ENCODE measurements around the gene HDGF. TPM values are rescaled to one million over a fixed set of nuclear protein-coding genes. Genes with fewer than 3 reads are reported as not detected.

HDGF gene
- total RNA-seq, 1 donor from 2014 or later: 359 TPM

GRCh38 chr1:156747742-156748669 is 3.5 kb downstream of the HDGF start:
- DNase-seq (ENCODE audit: low spot score): no peak
- Mint-ChIP-seq H3K27me3 (ENCODE audit: low read depth) (no peaks in the 10 kb centered on the region), H3K4me1 (ENCODE audit: low read depth) (peaks cover 41% of the 10 kb centered on the region), H3K27ac (peak overlapping the region; percentile 92), H3K4me3 (ENCODE audit: low read depth) (peak overlapping the region; percentile 94), H3K36me3 (ENCODE audit: low read depth) (peaks cover 66% of the 10 kb centered on the region), H3K9me3 (no peaks in the 10 kb centered on the region)
- intact Hi-C loops (cut with micrococcal nuclease): no loop called here

GRCh38 chr1:156746728-156747631 is 4.5 kb downstream of the HDGF start:
- peaks cover 76% of the 10 kb centered on the region for H3K36me3 Mint-ChIP-seq (ENCODE audit: low read depth)
- H3K27ac Mint-ChIP-seq: peak overlapping the region; percentile 92
- H3K27me3 Mint-ChIP-seq (ENCODE audit: low read depth): no peaks in the 10 kb centered on the region
- no peak for DNase-seq (ENCODE audit: low spot score)
- H3K4me3 Mint-ChIP-seq (ENCODE audit: low read depth): peak overlapping the region; percentile 94
- intact Hi-C loops (cut with micrococcal nuclease): no loop called here
- peaks cover 41% of the 10 kb centered on the region for H3K4me1 Mint-ChIP-seq (ENCODE audit: low read depth)
- no peaks in the 10 kb centered on the region for H3K9me3 Mint-ChIP-seq

- Mint-ChIP-seq H3K9me3 (no peaks in the 10 kb centered on the region), H3K27ac (peak overlapping the region; percentile 89), H3K36me3 (ENCODE audit: low read depth) (peaks cover 77% of the 10 kb centered on the region), H3K4me1 (ENCODE audit: low read depth) (peaks cover 44% of the 10 kb centered on the region), H3K27me3 (ENCODE audit: low read depth) (no peaks in the 10 kb centered on the region), H3K4me3 (ENCODE audit: low read depth) (peak overlapping the region; percentile 33)
- DNase-seq (ENCODE audit: low spot score): no peak
- intact Hi-C loops (cut with micrococcal nuclease): no loop called here
Observed at GRCh38 chr1:156746406-156746727, 5.1 kb downstream of the HDGF start.

- no peak for DNase-seq (ENCODE audit: low spot score)
- Mint-ChIP-seq H3K4me3 (ENCODE audit: low read depth) (no peak overlapping the region), H3K9me3 (no peaks in the 10 kb centered on the region), H3K4me1 (ENCODE audit: low read depth) (peaks cover 46% of the 10 kb centered on the region), H3K36me3 (ENCODE audit: low read depth) (peaks cover 80% of the 10 kb centered on the region), H3K27ac (peak overlapping the region; percentile 63), H3K27me3 (ENCODE audit: low read depth) (no peaks in the 10 kb centered on the region)
- intact Hi-C loops (cut with micrococcal nuclease): no loop called here
Observed at GRCh38 chr1:156745881-156746280, 5.6 kb downstream of the HDGF start.

- H3K9me3 Mint-ChIP-seq: no peaks in the 10 kb centered on the region
- peaks cover 79% of the 10 kb centered on the region for H3K36me3 Mint-ChIP-seq (ENCODE audit: low read depth)
- no peak overlapping the region for H3K4me3 Mint-ChIP-seq (ENCODE audit: low read depth)
- H3K27me3 Mint-ChIP-seq (ENCODE audit: low read depth): no peaks in the 10 kb centered on the region
- no peak for DNase-seq (ENCODE audit: low spot score)
- peak overlapping the region; percentile 63 for H3K27ac Mint-ChIP-seq
- intact Hi-C loops (cut with micrococcal nuclease): no loop called here
- H3K4me1 Mint-ChIP-seq (ENCODE audit: low read depth): peaks cover 48% of the 10 kb centered on the region
Observed at GRCh38 chr1:156744786-156745419, 6.6 kb downstream of the HDGF start.

- no peak overlapping the region for H3K4me3 Mint-ChIP-seq (ENCODE audit: low read depth)
- H3K36me3 Mint-ChIP-seq (ENCODE audit: low read depth): peaks cover 75% of the 10 kb centered on the region
- H3K4me1 Mint-ChIP-seq (ENCODE audit: low read depth): peaks cover 44% of the 10 kb centered on the region
- intact Hi-C loops (cut with micrococcal nuclease): no loop called here
- H3K27ac Mint-ChIP-seq: no peak overlapping the region
- DNase-seq (ENCODE audit: low spot score): no peak
- H3K9me3 Mint-ChIP-seq: no peaks in the 10 kb centered on the region
- no peaks in the 10 kb centered on the region for H3K27me3 Mint-ChIP-seq (ENCODE audit: low read depth)
Observed at GRCh38 chr1:156744344-156744743, 7.1 kb downstream of the HDGF start.

GRCh38 chr1:156743367-156744302 is 7.8 kb downstream of the HDGF start:
- Mint-ChIP-seq H3K36me3 (ENCODE audit: low read depth) (peaks cover 75% of the 10 kb centered on the region), H3K9me3 (no peaks in the 10 kb centered on the region), H3K4me3 (ENCODE audit: low read depth) (no peak overlapping the region), H3K4me1 (ENCODE audit: low read depth) (peaks cover 44% of the 10 kb centered on the region), H3K27ac (no peak overlapping the region), H3K27me3 (ENCODE audit: low read depth) (no peaks in the 10 kb centered on the region)
- intact Hi-C loops (cut with micrococcal nuclease): no loop called here
- no peak for DNase-seq (ENCODE audit: low spot score)

- Mint-ChIP-seq H3K4me3 (ENCODE audit: low read depth) (no peak overlapping the region), H3K9me3 (no peaks in the 10 kb centered on the region), H3K27me3 (ENCODE audit: low read depth) (no peaks in the 10 kb centered on the region), H3K27ac (peak overlapping the region; percentile 92), H3K4me1 (ENCODE audit: low read depth) (peaks cover 38% of the 10 kb centered on the region), H3K36me3 (ENCODE audit: low read depth) (peaks cover 77% of the 10 kb centered on the region)
- intact Hi-C loops (cut with micrococcal nuclease): no loop called here
- DNase-seq (ENCODE audit: low spot score): no peak
Observed at GRCh38 chr1:156742801-156743200, 8.7 kb downstream of the HDGF start.

- Mint-ChIP-seq H3K4me3 (ENCODE audit: low read depth) (peak overlapping the region; percentile 95), H3K27me3 (ENCODE audit: low read depth) (no peaks in the 10 kb centered on the region), H3K9me3 (no peaks in the 10 kb centered on the region), H3K4me1 (ENCODE audit: low read depth) (peaks cover 32% of the 10 kb centered on the region), H3K36me3 (ENCODE audit: low read depth) (peaks cover 79% of the 10 kb centered on the region), H3K27ac (peak overlapping the region; percentile 92)
- intact Hi-C loops (cut with micrococcal nuclease): no loop called here
- DNase-seq (ENCODE audit: low spot score): no peak
Observed at GRCh38 chr1:156742017-156742416, 9.5 kb downstream of the HDGF start.

GRCh38 chr1:156741481-156741983 is 9.9 kb downstream of the HDGF start:
- H3K36me3 Mint-ChIP-seq (ENCODE audit: low read depth): peaks cover 80% of the 10 kb centered on the region
- no peak for DNase-seq (ENCODE audit: low spot score)
- intact Hi-C loops (cut with micrococcal nuclease): loop anchor here (1.0 kb wide), 3 partner anchors 10 to 26 kb away; partner anchors contain the start of genes HDGF, ISG20L2, METTL25B and PRCC
- H3K9me3 Mint-ChIP-seq: no peaks in the 10 kb centered on the region
- H3K4me3 Mint-ChIP-seq (ENCODE audit: low read depth): peak overlapping the region; percentile 95
- H3K27me3 Mint-ChIP-seq (ENCODE audit: low read depth): no peaks in the 10 kb centered on the region
- peaks cover 31% of the 10 kb centered on the region for H3K4me1 Mint-ChIP-seq (ENCODE audit: low read depth)
- peak overlapping the region; percentile 92 for H3K27ac Mint-ChIP-seq

- Mint-ChIP-seq H3K27ac (peak within 1 kb of the TSS; percentile 92), H3K27me3 (ENCODE audit: low read depth) (no peaks in the 10 kb centered on the region), H3K36me3 (ENCODE audit: low read depth) (peaks cover 76% of the 10 kb centered on the region), H3K4me1 (ENCODE audit: low read depth) (peaks cover 28% of the 10 kb centered on the region), H3K9me3 (no peaks in the 10 kb centered on the region), H3K4me3 (ENCODE audit: low read depth) (peak within 1 kb of the TSS; percentile 95)
- peak; percentile 97 for DNase-seq (ENCODE audit: low spot score)
- intact Hi-C loops (cut with micrococcal nuclease): loop anchor here (1.0 kb wide), 3 partner anchors 10 to 26 kb away; partner anchors contain the start of genes HDGF, ISG20L2, METTL25B and PRCC
Observed at GRCh38 chr1:156740741-156741480, 10.6 kb downstream of the HDGF start, which contains the start of gene MRPL24. Gene MRPL24, minus strand, starts transcription at chr1:156741088. Its CDS starts 2,384 bp downstream, at chr1:156738704.
